Small intestine (tissue), 7 donors: ENCODE results near the gene TH. TPM values are rescaled to one million over a fixed set of nuclear protein-coding genes. Genes with fewer than 3 reads are reported as not detected.
"Not testable (repeated sequence)": the region's sequence is repeated elsewhere in the genome, so short reads cannot be mapped to it uniquely, and the experiment has no call there.

Experiments used
- DNase-seq, 2 donors: peaks; one replicate each; pipeline versions ENCODE4 v3.0.0 to v3.0.0-alpha.2; 2013
- FAIRE-seq: peaks from 2 replicates; lab custom pipeline; 2012; peaks lifted over from hg19 to GRCh38; lab: Jason Lieb, UNC
- H3K27ac ChIP-seq, 3 donors: one replicate each; pipeline ENCODE4 v1.5.1; 2013; ENCODE audit warnings: low read length in 2 of 3, mild to moderate bottlenecking in 2 of 3, control low read depth in 1 of 3, inconsistent platforms in 1 of 3, low read depth in 1 of 3, moderate library complexity in 1 of 3
- H3K27me3 ChIP-seq, 3 donors: one replicate each; pipeline ENCODE4 v1.6.1; 2013; ENCODE audit warnings: low read length in 3 of 3, inconsistent platforms in 1 of 3; ENCODE audit not compliant: control insufficient read depth in 3 of 3, insufficient read depth in 3 of 3
- H3K36me3 ChIP-seq, 3 donors: one replicate each; pipeline ENCODE4 v1.6.1; 2013; ENCODE audit warnings: low read length in 3 of 3, inconsistent platforms in 1 of 3, low read depth in 1 of 3, mild to moderate bottlenecking in 1 of 3, moderate library complexity in 1 of 3; ENCODE audit not compliant: control insufficient read depth in 3 of 3, insufficient read depth in 2 of 3
- H3K4me1 ChIP-seq, 3 donors: one replicate each; pipeline ENCODE4 v1.6.1; 2013; ENCODE audit warnings: low read length in 2 of 3, inconsistent platforms in 1 of 3, low read depth in 1 of 3, mild to moderate bottlenecking in 1 of 3, moderate library complexity in 1 of 3; ENCODE audit not compliant: control insufficient read depth in 3 of 3, insufficient read depth in 2 of 3
- H3K4me3 ChIP-seq, 3 donors: one replicate each; pipeline ENCODE4 v1.5.1; 2013; ENCODE audit warnings: low read length in 3 of 3, control low read depth in 1 of 3, inconsistent platforms in 1 of 3, low read depth in 1 of 3, mild to moderate bottlenecking in 1 of 3, moderate library complexity in 1 of 3
- H3K9me3 ChIP-seq, 2 donors: one replicate each; pipeline ENCODE4 v1.6.1; 2013; ENCODE audit warnings: low read depth in 1 of 2, low read length in 1 of 2; ENCODE audit not compliant: control insufficient read depth in 2 of 2, insufficient read depth in 1 of 2
- WGBS, 3 donors: extraction: QIAGEN DNeasy Blood & Tissue Kit; methylation state at CpG; one replicate each; pipeline ENCODE4 v1.1.7; 2013; 5-methylcytosine and 5-hydroxymethylcytosine counted together
- polyA plus RNA-seq, 4 donors: library from polyadenylated mRNA; stranded (reverse) in 3 of 4; unstranded in 1 of 4; fragments of 200-250 nt in 3 of 4; fragments of 120-200 nt in 1 of 4; gene quantifications; one replicate each; pipeline versions ENCODE4 v1.2.1 to v1.2.3, GENCODE V29; 2013
- donor health status: healthy with polysubstance abuse.
- donor health status: control.
- donor health status: control.
- donor health status: Bipolar disorder and iron deficiency.
- donor health status: healthy.

Gene TH
- polyA plus RNA-seq, 4 donors, result 0.10 to 1.7 TPM; not detected in 2

- no peak for DNase-seq
- H3K27ac ChIP-seq, result no peak overlapping the region
- FAIRE-seq, result no peak
- WGBS, 3 donors, result 69 to 86% (median 70%) methylated on average over 6 to 7 of the region's 7 CpGs
- peaks cover 0 to 8% (median 0%) of the 10 kb centered on the region in 3 donors for H3K27me3 ChIP-seq
- no peaks in the 10 kb centered on the region for H3K9me3 ChIP-seq
- H3K36me3 ChIP-seq, result peaks cover 0 to 28% (median 0%) of the 10 kb centered on the region in 3 donors
- H3K4me3 ChIP-seq, result no peak overlapping the region
- H3K4me1 ChIP-seq, result no peaks in the 10 kb centered on the region
Measured at GRCh38 chr11:2128130-2128510, 43.5 kb downstream of the TH start.

DNA sequence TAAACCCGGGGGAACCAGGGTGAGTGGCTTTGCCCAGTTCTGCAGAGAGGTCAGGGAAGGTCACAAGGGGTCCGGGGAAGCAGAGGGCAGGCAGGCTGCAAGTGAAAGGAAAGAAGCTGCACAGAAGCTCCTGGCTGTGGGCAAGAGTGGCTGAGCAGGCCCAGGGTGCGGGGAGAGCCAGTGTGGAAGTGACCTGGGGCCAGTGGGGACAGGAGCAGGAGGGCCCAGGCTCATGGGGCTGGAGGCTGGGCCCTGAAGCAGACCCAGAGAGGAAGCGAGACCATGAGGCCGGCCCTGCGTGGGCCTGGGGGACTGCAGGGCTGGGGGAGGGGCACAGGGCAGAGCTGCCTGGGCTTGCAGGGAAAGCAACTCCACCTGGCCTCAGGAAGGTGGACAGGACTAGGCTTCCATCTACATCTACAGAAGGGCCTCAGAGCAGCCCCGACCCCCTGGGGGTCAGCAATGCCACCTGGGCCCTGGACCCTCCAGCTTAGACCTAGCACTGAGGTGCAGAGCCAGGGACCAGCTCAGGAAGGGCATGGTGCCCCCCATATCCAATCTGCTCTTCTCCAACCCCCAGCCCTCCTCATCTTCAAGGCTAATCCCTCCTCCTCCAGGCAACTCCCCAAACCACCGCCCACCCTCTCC lies 44.0 kb downstream of the TH start:
- no peak for DNase-seq
- FAIRE-seq, result no peak
- Histone ChIP-seq H3K27ac (no peak overlapping the region), H3K4me1 (no peaks in the 10 kb centered on the region), H3K9me3 (no peaks in the 10 kb centered on the region), H3K4me3 (no peak overlapping the region), H3K27me3 (peaks cover 0 to 5% (median 0%) of the 10 kb centered on the region in 3 donors), H3K36me3 (peaks cover 0 to 23% (median 0%) of the 10 kb centered on the region in 3 donors)
- 58 to 69% (median 65%) methylated on average over 8 of the region's 8 CpGs for WGBS, 3 donors

- no peak overlapping the region for H3K27ac ChIP-seq
- no peak for FAIRE-seq
Measured at GRCh38 chr11:2126520-2127085, 45.0 kb downstream of the TH start.

DNA sequence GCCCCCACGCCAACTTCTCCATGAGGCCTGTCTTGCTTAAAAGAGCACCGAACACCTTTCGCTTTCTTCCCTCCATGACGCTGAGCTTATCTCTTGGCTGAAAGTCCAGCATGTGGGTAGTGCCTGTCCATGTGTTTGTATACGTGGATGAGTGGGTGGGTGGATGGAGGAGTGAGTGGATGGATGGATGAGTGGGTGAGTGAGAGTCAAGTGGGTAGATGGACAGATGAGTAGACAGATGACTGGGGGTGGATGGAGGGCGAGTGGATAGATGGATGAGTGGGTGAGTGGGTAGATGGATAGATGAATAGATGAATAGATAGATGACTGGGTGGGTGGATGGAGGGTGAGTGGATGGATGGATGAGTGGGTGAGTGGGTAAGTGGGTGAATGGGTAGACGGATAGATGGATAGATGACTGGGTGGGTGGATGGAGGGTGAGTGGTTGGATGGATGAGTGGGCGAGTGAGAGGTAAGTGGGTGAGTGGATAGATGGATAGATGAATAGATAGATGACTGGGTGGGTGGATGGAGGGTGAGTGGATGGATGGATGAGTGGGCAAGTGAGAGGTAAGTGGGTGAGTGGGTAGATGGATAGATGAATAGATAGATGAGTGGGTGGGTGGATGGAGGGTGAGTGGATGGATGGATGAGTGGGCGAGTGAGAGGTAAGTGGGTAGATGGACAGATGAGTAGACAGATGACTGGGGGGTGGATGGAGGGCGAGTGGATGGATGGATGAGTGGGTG lies 46.7 kb downstream of the TH start:
- not testable (repeated sequence) for H3K9me3 ChIP-seq, FAIRE-seq, H3K4me3 ChIP-seq, DNase-seq, H3K4me1 ChIP-seq, H3K36me3 ChIP-seq, H3K27ac ChIP-seq
- 85 to 89% (median 86%) methylated on average over 8 of the region's 10 CpGs for WGBS, 3 donors
- peaks cover under 1 to 25% (median 3%) of the 10 kb centered on the region in 3 donors for H3K27me3 ChIP-seq

More at GRCh38 chr11:2126520-2127085, 45.0 kb downstream of the TH start:
- Histone ChIP-seq H3K36me3 (peaks cover 0 to 16% (median 0%) of the 10 kb centered on the region in 3 donors), H3K4me1 (no peaks in the 10 kb centered on the region), H3K4me3 (no peak overlapping the region), H3K27me3 (peaks cover 0 to 11% (median 0%) of the 10 kb centered on the region in 3 donors), H3K9me3 (peaks cover 0 to 4% of the 10 kb centered on the region in 2 donors)
- no peak for DNase-seq
- 75 to 86% (median 84%) methylated on average over 2 of the region's 2 CpGs for WGBS, 3 donors

DNA sequence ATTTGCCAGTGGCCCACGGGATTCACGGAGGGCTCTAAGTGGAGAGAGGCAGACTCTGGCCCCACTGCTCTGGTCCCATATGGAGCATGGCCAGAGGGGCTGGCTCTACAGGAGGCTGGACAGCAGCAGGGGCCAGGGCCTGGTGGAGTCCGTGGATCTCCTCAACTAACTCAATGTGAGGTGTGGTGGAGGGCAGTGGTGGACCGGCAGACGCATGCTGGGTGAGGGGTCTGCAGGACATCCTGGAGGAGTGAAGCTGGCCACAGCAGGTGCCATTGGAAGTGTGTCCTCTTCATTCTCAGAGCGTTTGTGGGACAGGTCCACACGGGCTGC lies 48.0 kb downstream of the TH start:
- no peaks in the 10 kb centered on the region for H3K36me3 ChIP-seq
- 79 to 91% (median 81%) methylated on average over 7 of the region's 7 CpGs for WGBS, 3 donors
- no peak for FAIRE-seq
- peaks cover 0 to 4% of the 10 kb centered on the region in 2 donors for H3K9me3 ChIP-seq
- no peak overlapping the region for H3K27ac ChIP-seq
- no peaks in the 10 kb centered on the region for H3K4me1 ChIP-seq
- no peak for DNase-seq
- no peak overlapping the region for H3K4me3 ChIP-seq
- H3K27me3 ChIP-seq, result peaks cover 3 to 29% (median 3%) of the 10 kb centered on the region in 3 donors

GRCh38 chr11:2122907-2123627 lies 48.5 kb downstream of the TH start:
- 55 to 80% (median 67%) methylated on average over 11 to 13 of the region's 13 CpGs for WGBS, 3 donors
- peaks cover 3 to 29% (median 3%) of the 10 kb centered on the region in 3 donors for H3K27me3 ChIP-seq
- no peak overlapping the region for H3K4me3 ChIP-seq
- H3K4me1 ChIP-seq, result no peaks in the 10 kb centered on the region
- FAIRE-seq, result no peak
- no peak overlapping the region for H3K27ac ChIP-seq
- DNase-seq, result no peak
- H3K9me3 ChIP-seq, result peaks cover 0 to 4% of the 10 kb centered on the region in 2 donors
- H3K36me3 ChIP-seq, result no peaks in the 10 kb centered on the region

DNA sequence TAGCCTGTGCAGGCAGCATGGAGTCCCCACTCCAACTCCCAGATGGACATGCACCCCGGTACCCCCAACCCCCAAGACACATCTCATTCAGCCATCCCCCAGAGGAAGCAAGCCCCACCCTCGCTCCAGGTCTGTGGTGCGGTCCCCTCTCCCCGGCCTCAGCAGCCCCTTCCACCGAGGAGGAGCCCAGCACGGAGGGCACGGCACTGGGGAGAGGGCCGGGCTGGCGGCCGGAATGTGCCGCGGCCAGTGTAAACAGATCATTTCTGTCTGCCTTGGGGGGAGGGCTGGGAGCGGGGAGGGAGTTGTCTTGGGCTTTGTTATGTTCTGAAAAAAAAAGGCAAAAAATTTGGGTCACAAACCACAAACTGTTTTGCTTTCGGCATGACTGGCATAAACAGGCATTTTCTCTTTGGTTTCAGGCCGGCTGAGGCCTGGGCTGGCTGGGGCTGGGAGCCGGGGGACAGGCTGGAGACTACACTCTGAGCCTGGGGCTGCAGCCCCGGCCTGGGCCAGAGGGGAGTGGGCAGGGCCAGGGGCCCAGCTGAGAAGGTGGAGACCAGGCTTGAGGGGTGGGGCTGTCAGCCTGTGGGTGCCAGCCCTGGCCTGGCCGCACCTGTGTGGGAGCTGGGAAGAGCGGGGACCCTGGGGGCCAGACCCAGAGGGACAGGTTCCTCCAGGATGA lies 49.3 kb downstream of the TH start:
- WGBS, 3 donors, result 40 to 49% (median 42%) methylated on average over 18 to 19 of the region's 19 CpGs
- H3K36me3 ChIP-seq, result no peaks in the 10 kb centered on the region
- H3K4me1 ChIP-seq, result no peaks in the 10 kb centered on the region
- FAIRE-seq, result no peak
- peaks cover 0 to 5% of the 10 kb centered on the region in 2 donors for H3K9me3 ChIP-seq
- DNase-seq, result no peak
- H3K27ac ChIP-seq, result no peak overlapping the region
- no peak overlapping the region for H3K4me3 ChIP-seq
- peaks cover 3 to 31% (median 4%) of the 10 kb centered on the region in 3 donors for H3K27me3 ChIP-seq
